Activated CD4-positive, alpha-beta T cell treated with anti-CD3 and anti-CD28 coated beads for 36 hours (primary cell): Measurements from ENCODE around the gene CYP3A5. TPM values are rescaled to one million over a fixed set of nuclear protein-coding genes. Genes with fewer than 3 reads are reported as not detected.
A peak's percentile ranks its signal among the peaks of the same experiment; 100 is the strongest.
"Not testable (repeated sequence)": the region's sequence is repeated elsewhere in the genome, so short reads cannot be mapped to it uniquely, and the experiment has no call there.

Experiments used
- ATAC-seq: fragments of 200-7000 bp; cut with Tn5 transposase; one replicate; pipeline ENCODE4 v1.10.0; 2021; ENCODE audit warnings: mild to moderate bottlenecking, moderate library complexity
- CTCF ChIA-PET: fragments of 350-600 bp; sonication (Branson Sonifier 250); formaldehyde crosslinking; loops from one replicate; lab custom pipeline; 2021; ENCODE audit warnings: antibody characterized with exemption; lab: Charles Lee
- POLR2A ChIA-PET: fragments of 350-600 bp; sonication (Branson Sonifier 250); formaldehyde crosslinking; loops from one replicate; lab custom pipeline; 2021; ENCODE audit warnings: antibody characterized with exemption, inconsistent platforms; lab: Charles Lee
- DNase-seq: peaks from one replicate; pipeline ENCODE4 v3.0.0-alpha.2; 2020
- H3K27ac Mint-ChIP-seq: one replicate; pipeline ENCODE4 v1.8.0; 2021; ENCODE audit warnings: mixed read lengths
- H3K27me3 Mint-ChIP-seq: one replicate; pipeline ENCODE4 v1.8.0; 2021; ENCODE audit warnings: mixed read lengths
- H3K36me3 Mint-ChIP-seq: one replicate; pipeline ENCODE4 v1.8.0; 2021; ENCODE audit warnings: low read depth, mixed read lengths
- H3K4me1 Mint-ChIP-seq: one replicate; pipeline ENCODE4 v1.8.0; 2021; ENCODE audit warnings: mixed read lengths
- H3K4me3 Mint-ChIP-seq: one replicate; pipeline ENCODE4 v1.8.0; 2021; ENCODE audit warnings: mild to moderate bottlenecking, moderate library complexity, mixed read lengths
- H3K9me3 Mint-ChIP-seq: one replicate; pipeline ENCODE4 v1.8.0; 2021; ENCODE audit warnings: low read depth, mixed read lengths
- intact Hi-C, 2 experiments: fragments of 100-400 bp; cut with DNase I in 1 of 2; cut with micrococcal nuclease in 1 of 2; formaldehyde crosslinking; loops; one replicate each; pipeline versions ENCODE4 v1.14.2 to v1.15.1; 2022 to 2024; cut with DNase I, micrococcal nuclease
- total RNA-seq, 2 experiments: library from RNA; stranded (reverse); gene quantifications; one replicate each; pipeline ENCODE4 v1.2.3, GENCODE V29; 2021

Gene CYP3A5
- not detected for total RNA-seq

- H3K4me1 Mint-ChIP-seq, result peaks cover 18% of the 10 kb centered on the region
These were observed at the start of gene CYP3A5 for GRCh38 chr7:99679400-99680191. TSS of gene CYP3A5 (minus strand) at chr7:99679996. CDS start at chr7:99679896, 100 bp downstream.

GRCh38 chr7:99728615-99729014, 48.8 kb upstream of the CYP3A5 start:
- ATAC-seq (no peak), DNase-seq (no peak)
- Mint-ChIP-seq H3K27ac (no peak overlapping the region), H3K4me3 (no peak overlapping the region), H3K9me3 (no peaks in the 10 kb centered on the region), H3K36me3 (no peaks in the 10 kb centered on the region), H3K4me1 (peaks cover 10% of the 10 kb centered on the region), H3K27me3 (no peaks in the 10 kb centered on the region)
- POLR2A ChIA-PET, result no interaction called here
- intact Hi-C loops, result no loop called here
- CTCF ChIA-PET, result no interaction called here

More at GRCh38 chr7:99679400-99680191, at the start of gene CYP3A5:
- Mint-ChIP-seq H3K27me3 (no peaks in the 10 kb centered on the region), H3K4me3 (no peak within 1 kb of the TSS), H3K36me3 (peaks cover 6% of the 10 kb centered on the region), H3K9me3 (no peaks in the 10 kb centered on the region), H3K27ac (no peak within 1 kb of the TSS)
- ATAC-seq (no peak), DNase-seq (no peak)
- POLR2A ChIA-PET, result no interaction called here
- CTCF ChIA-PET, result no interaction called here
- intact Hi-C loops, result no loop called here

- POLR2A ChIA-PET, H3K4me3 Mint-ChIP-seq, intact Hi-C loops, CTCF ChIA-PET, ATAC-seq, H3K36me3 Mint-ChIP-seq, H3K9me3 Mint-ChIP-seq, DNase-seq, H3K27me3 Mint-ChIP-seq, H3K27ac Mint-ChIP-seq: not testable (repeated sequence)
- peaks cover 16% of the 10 kb centered on the region for H3K4me1 Mint-ChIP-seq
These were observed 43.4 kb upstream of the CYP3A5 start for GRCh38 chr7:99723201-99723600.

- no peaks in the 10 kb centered on the region for H3K36me3 Mint-ChIP-seq
- ChIA-PET POLR2A (no interaction called here), CTCF (no interaction called here)
- no peaks in the 10 kb centered on the region for H3K27me3 Mint-ChIP-seq
- H3K27ac Mint-ChIP-seq, result no peak overlapping the region
- H3K4me3 Mint-ChIP-seq, result no peak overlapping the region
- H3K9me3 Mint-ChIP-seq, result no peaks in the 10 kb centered on the region
- intact Hi-C loops, result no loop called here
- peaks cover 16% of the 10 kb centered on the region for H3K4me1 Mint-ChIP-seq
- DNase-seq, result no peak
- ATAC-seq, result peak; percentile 23
These were observed 41.2 kb upstream of the CYP3A5 start for GRCh38 chr7:99720800-99721595.

- ATAC-seq, result peak; percentile 58
- Mint-ChIP-seq H3K27me3 (no peaks in the 10 kb centered on the region), H3K36me3 (no peaks in the 10 kb centered on the region), H3K4me1 (peaks cover 16% of the 10 kb centered on the region), H3K4me3 (no peak overlapping the region), H3K27ac (no peak overlapping the region), H3K9me3 (peaks cover 2% of the 10 kb centered on the region)
- no peak for DNase-seq
- intact Hi-C loops, result no loop called here
- CTCF ChIA-PET, result no interaction called here
- POLR2A ChIA-PET, result no interaction called here
These were observed 40.4 kb upstream of the CYP3A5 start for GRCh38 chr7:99719996-99720769.

GRCh38 chr7:99713995-99714570, 34.3 kb upstream of the CYP3A5 start:
- no peak for DNase-seq
- no peaks in the 10 kb centered on the region for H3K4me1 Mint-ChIP-seq
- no peak overlapping the region for H3K27ac Mint-ChIP-seq
- no peak for ATAC-seq
- H3K4me3 Mint-ChIP-seq, result no peak overlapping the region
- peaks cover 5% of the 10 kb centered on the region for H3K36me3 Mint-ChIP-seq
- H3K9me3 Mint-ChIP-seq, result peaks cover 3% of the 10 kb centered on the region
- POLR2A ChIA-PET, result no interaction called here
- CTCF ChIA-PET, result no interaction called here
- H3K27me3 Mint-ChIP-seq, result no peaks in the 10 kb centered on the region
- intact Hi-C loops, result no loop called here

- no peak for ATAC-seq
These were observed 30.2 kb upstream of the CYP3A5 start for GRCh38 chr7:99709838-99710578.

GRCh38 chr7:99709260-99709659, 29.5 kb upstream of the CYP3A5 start:
- intact Hi-C loops, result no loop called here
- ChIA-PET POLR2A (no interaction called here), CTCF (no interaction called here)
- Mint-ChIP-seq H3K27ac (no peak overlapping the region), H3K36me3 (peaks cover 5% of the 10 kb centered on the region), H3K9me3 (peaks cover 1% of the 10 kb centered on the region), H3K4me3 (no peak overlapping the region), H3K4me1 (no peaks in the 10 kb centered on the region), H3K27me3 (no peaks in the 10 kb centered on the region)
- no peak for ATAC-seq
- DNase-seq, result no peak

More at GRCh38 chr7:99709838-99710578, 30.2 kb upstream of the CYP3A5 start:
- intact Hi-C loops, result no loop called here
- Mint-ChIP-seq H3K4me1 (no peaks in the 10 kb centered on the region), H3K4me3 (no peak overlapping the region), H3K9me3 (peaks cover 2% of the 10 kb centered on the region), H3K27ac (no peak overlapping the region), H3K27me3 (no peaks in the 10 kb centered on the region), H3K36me3 (peaks cover 9% of the 10 kb centered on the region)
- DNase-seq, result no peak
- ChIA-PET CTCF (no interaction called here), POLR2A (no interaction called here)

GRCh38 chr7:99707096-99707495, 27.3 kb upstream of the CYP3A5 start:
- Mint-ChIP-seq H3K9me3 (no peaks in the 10 kb centered on the region), H3K27ac (no peak overlapping the region), H3K4me3 (no peak overlapping the region), H3K4me1 (no peaks in the 10 kb centered on the region), H3K27me3 (no peaks in the 10 kb centered on the region), H3K36me3 (peaks cover 4% of the 10 kb centered on the region)
- POLR2A ChIA-PET, result no interaction called here
- DNase-seq (no peak), ATAC-seq (no peak)
- intact Hi-C loops, result no loop called here
- CTCF ChIA-PET, result no interaction called here

- Mint-ChIP-seq H3K27ac (no peak overlapping the region), H3K4me3 (no peak overlapping the region), H3K9me3 (no peaks in the 10 kb centered on the region), H3K27me3 (no peaks in the 10 kb centered on the region), H3K36me3 (no peaks in the 10 kb centered on the region), H3K4me1 (no peaks in the 10 kb centered on the region)
- ATAC-seq, result no peak
- intact Hi-C loops, result no loop called here
- no peak for DNase-seq
- ChIA-PET CTCF (no interaction called here), POLR2A (no interaction called here)
These were observed 20.1 kb upstream of the CYP3A5 start for GRCh38 chr7:99699946-99700345.
